GM12878 (cell line): Measurements from ENCODE around the gene GNAZ. TPM values are rescaled to one million over a fixed set of nuclear protein-coding genes. Genes with fewer than 3 reads are reported as not detected.

Experiments used
- CHD1 ChIP-seq: IDR thresholded peaks from 2 replicates; pipeline ENCODE4 v1.6.1; 2012; ENCODE audit warnings: low read depth, low read length, improper control_type of control experiment
- CUX1 ChIP-seq: IDR thresholded peaks from 2 replicates; pipeline ENCODE4 v1.6.1; 2012; ENCODE audit warnings: improper control_type of control experiment, low read depth, low read length; ENCODE audit not compliant: insufficient replicate concordance
- TCF12 ChIP-seq: IDR thresholded peaks from 2 replicates; pipeline ENCODE4 v1.6.1; 2011; ENCODE audit warnings: low read depth, mild to moderate bottlenecking, low read length
- polyA plus RNA-seq, 11 experiments: library from polyadenylated mRNA; depleted of rRNA in 4 of 11; unstranded in 6 of 11; stranded (reverse) in 5 of 11; fragments of >200 nt; fragmentation: Nextera tagmentation in 4 of 11; fragmentation: Illumina TruSeq in 1 of 11; extraction: Ambion mirVana in 4 of 11; extraction: Trizol in 1 of 11; gene quantifications; 1 replicate in 1 of 11; 2 replicates in 10 of 11; pipeline versions ENCODE4 v1.2.1 to v1.2.3, GENCODE V29; 2011 to 2016; ENCODE audit warnings: inconsistent platforms in 2 of 11, missing spikeins in 2 of 11, low read depth in 1 of 11
- total RNA-seq, 4 experiments: library from RNA; depleted of rRNA in 3 of 4; stranded (reverse); fragments of >200 nt in 3 of 4; fragmentation: Illumina TruSeq in 1 of 4; extraction: Trizol in 1 of 4; gene quantifications; 2 replicates each; pipeline versions ENCODE4 v1.2.1 to v1.2.3, GENCODE V29; 2013 to 2021
- TF ChIP-seq, protein P1 (sequence below): fragments of 450-650 bp; IDR thresholded peaks from 2 replicates; pipeline ENCODE4 v1.6.1; 2018; ENCODE audit warnings: borderline replicate concordance, mild to moderate bottlenecking; ENCODE audit not compliant: partially characterized antibody

GNAZ gene
- total and polyA plus RNA-seq, 10 of the 15 experiments (the other 5 are each of a cell fraction or from before 2014, with no cell fraction given): 0.09 to 1.0 (median 0.44) TPM; not detected in 1

GRCh38 chr22:23144932-23145877 lies 74.9 kb downstream of the GNAZ start, which contains the start of gene RAB36 (continued):
- TF ChIP-seq, protein P1, sequence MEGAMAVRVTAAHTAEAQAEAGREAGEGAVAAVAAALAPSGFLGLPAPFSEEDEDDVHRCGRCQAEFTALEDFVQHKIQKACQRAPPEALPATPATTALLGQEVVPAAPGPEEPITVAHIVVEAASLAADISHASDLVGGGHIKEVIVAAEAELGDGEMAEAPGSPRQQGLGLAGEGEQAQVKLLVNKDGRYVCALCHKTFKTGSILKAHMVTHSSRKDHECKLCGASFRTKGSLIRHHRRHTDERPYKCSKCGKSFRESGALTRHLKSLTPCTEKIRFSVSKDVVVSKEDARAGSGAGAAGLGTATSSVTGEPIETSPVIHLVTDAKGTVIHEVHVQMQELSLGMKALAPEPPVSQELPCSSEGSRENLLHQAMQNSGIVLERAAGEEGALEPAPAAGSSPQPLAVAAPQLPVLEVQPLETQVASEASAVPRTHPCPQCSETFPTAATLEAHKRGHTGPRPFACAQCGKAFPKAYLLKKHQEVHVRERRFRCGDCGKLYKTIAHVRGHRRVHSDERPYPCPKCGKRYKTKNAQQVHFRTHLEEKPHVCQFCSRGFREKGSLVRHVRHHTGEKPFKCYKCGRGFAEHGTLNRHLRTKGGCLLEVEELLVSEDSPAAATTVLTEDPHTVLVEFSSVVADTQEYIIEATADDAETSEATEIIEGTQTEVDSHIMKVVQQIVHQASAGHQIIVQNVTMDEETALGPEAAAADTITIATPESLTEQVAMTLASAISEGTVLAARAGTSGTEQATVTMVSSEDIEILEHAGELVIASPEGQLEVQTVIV: no peak
- TF ChIP-seq CHD1 (no peak), CUX1 (no peak), TCF12 (no peak)
